Smooth muscle cell (in vitro differentiated cells): Measurements from ENCODE around the gene MYL4. TPM values are rescaled to one million over a fixed set of nuclear protein-coding genes. Genes with fewer than 3 reads are reported as not detected.

Experiments
- DNase-seq: peaks from one replicate; lab custom pipeline; 2025; ENCODE audit not compliant: unreplicated experiment; lab: John Stamatoyannopoulos, UW
- H2AFZ ChIP-seq: fragments of 200-600 bp; sonication (generic); 2 replicates; pipeline ENCODE4 v1.6.0; 2016; ENCODE audit warnings: antibody characterized with exemption, low read depth, mild to moderate bottlenecking
- H3F3A ChIP-seq: fragments of 200-600 bp; sonication (generic); 2 replicates; pipeline ENCODE4 v1.6.0; 2017; ENCODE audit warnings: antibody characterized with exemption, low read depth
- H3K27ac ChIP-seq: fragments of 200-600 bp; sonication (generic); 2 replicates; pipeline ENCODE4 v1.5.1; 2016; ENCODE audit warnings: low read depth, mild to moderate bottlenecking
- H3K27me3 ChIP-seq: fragments of 200-600 bp; sonication (generic); 2 replicates; pipeline ENCODE4 v1.6.1; 2016; ENCODE audit warnings: low read depth, mild to moderate bottlenecking
- H3K36me3 ChIP-seq: fragments of 200-600 bp; sonication (generic); 2 replicates; pipeline ENCODE4 v1.5.1; 2016; ENCODE audit warnings: low read depth
- H3K4me1 ChIP-seq: fragments of 200-600 bp; sonication (generic); 2 replicates; pipeline ENCODE4 v1.5.1; 2016; ENCODE audit warnings: low read depth
- H3K4me2 ChIP-seq: fragments of 200-600 bp; sonication (generic); 2 replicates; pipeline ENCODE4 v1.6.0; 2016; ENCODE audit warnings: mild to moderate bottlenecking
- H3K4me3 ChIP-seq: fragments of 200-600 bp; sonication (generic); 2 replicates; pipeline ENCODE4 v1.5.1; 2016; ENCODE audit warnings: mild to moderate bottlenecking
- H3K79me2 ChIP-seq: fragments of 200-600 bp; sonication (generic); 2 replicates; pipeline ENCODE4 v1.6.0; 2016; ENCODE audit warnings: low read depth, mild to moderate bottlenecking
- H3K9ac ChIP-seq: fragments of 200-600 bp; sonication (generic); 2 replicates; pipeline ENCODE4 v1.6.0; 2016; ENCODE audit warnings: low read depth
- H3K9me3 ChIP-seq: fragments of 200-600 bp; sonication (generic); replicated peaks from 2 replicates; pipeline ENCODE4 v1.5.1; 2016; ENCODE audit warnings: low read depth
- H4K20me1 ChIP-seq: fragments of 200-600 bp; sonication (generic); 2 replicates; pipeline ENCODE4 v1.6.0; 2016; ENCODE audit warnings: low read depth
- WGBS: methylation state at CpG from one replicate; pipeline ENCODE4 v1.1.7; 2016; ENCODE audit warnings: low lambda C conversion rate; 5-methylcytosine and 5-hydroxymethylcytosine counted together
- polyA plus RNA-seq: library from polyadenylated mRNA; unstranded; fragments of >200 nt; fragmentation: Nextera tagmentation; extraction: Ambion mirVana; gene quantifications from 2 replicates; pipeline ENCODE4 v1.2.1, GENCODE V29; 2016
- total RNA-seq: library from RNA; depleted of rRNA; stranded (reverse); fragments of >200 nt; gene quantifications from 2 replicates; pipeline ENCODE4 v1.2.3, GENCODE V29; 2014
- TF ChIP-seq, protein P1 (sequence below): fragments of 200-600 bp; sonication (generic); IDR thresholded peaks from 2 replicates; pipeline ENCODE4 v1.5.1; 2017; ENCODE audit warnings: borderline replicate concordance, mild to moderate bottlenecking, antibody characterized with exemption; ENCODE audit not compliant: insufficient read depth, poor library complexity, severe bottlenecking

Gene MYL4
- total and polyA plus RNA-seq, 2 experiments from 2014 or later, result 6.5 to 8.3 TPM

DNA sequence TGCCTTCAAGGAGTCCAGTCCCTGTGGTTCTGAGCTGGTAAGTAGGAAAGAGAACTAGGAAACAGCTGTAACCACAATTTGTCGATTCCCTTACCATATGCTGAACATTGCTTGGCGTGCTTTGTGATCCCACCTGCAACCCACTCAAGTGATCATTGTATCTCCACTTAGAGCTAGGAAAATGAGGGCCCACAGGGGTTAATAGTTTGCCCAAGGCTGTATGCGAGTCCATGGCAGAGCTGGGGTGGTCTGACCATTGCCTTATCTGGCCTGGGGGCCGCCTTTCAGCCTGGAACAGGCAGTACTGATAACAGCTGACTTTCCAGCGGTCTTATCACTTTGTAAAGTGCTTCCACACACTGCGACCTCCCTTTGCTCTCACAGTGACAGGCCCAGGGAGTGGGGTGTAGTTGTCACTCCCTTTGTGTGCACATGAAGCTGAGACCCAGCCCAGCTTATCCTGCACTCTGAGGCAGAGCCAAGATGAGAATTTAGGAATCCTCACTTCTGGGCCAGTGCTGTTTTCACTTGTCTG lies 9.8 kb downstream of the MYL4 start:
- Histone ChIP-seq H3F3A (no peaks in the 10 kb centered on the region), H3K27ac (no peak overlapping the region), H3K4me1 (no peaks in the 10 kb centered on the region)

DNA sequence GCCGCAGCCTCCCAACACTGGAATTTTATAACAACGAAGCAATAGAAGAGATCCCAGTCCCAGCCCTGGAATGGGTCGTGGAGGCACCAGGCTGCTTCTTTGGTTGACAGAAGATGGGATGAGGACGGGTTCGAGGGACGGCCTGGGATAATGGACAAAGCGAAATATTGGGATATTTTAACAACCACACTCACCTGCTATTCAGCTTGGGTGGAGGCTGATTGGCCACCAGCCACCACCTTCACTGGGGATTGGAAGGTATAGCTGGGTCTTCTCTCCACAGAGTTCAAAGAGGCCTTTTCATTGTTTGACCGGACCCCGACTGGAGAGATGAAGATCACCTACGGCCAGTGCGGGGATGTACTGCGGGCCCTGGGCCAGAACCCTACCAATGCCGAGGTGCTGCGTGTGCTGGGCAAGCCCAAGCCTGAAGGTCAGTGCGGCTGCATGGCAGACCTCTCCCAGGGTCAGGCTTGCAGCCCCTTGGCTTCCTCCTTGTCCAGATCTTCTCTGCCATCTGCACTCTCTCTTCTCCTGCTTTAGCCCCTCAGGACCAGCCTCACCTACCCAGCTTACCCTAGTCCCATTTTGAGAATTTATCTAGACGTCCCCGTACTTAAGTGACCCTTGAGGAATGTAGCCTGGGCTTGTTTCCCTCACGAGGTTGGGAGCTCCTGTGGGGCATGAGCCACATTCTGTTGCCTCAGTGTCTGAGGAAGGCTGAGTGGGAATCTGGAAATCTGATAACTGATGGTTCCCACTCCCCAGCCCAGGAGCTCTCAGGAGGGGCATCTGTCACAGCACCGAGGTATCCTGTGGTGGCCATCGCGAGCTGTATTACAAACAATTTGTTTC lies 10.7 kb downstream of the MYL4 start:
- no peak overlapping the region for H3K27ac ChIP-seq
- H3F3A ChIP-seq, result no peaks in the 10 kb centered on the region
- H3K9ac ChIP-seq, result no peak overlapping the region
- H3K4me1 ChIP-seq, result no peaks in the 10 kb centered on the region
- H3K4me3 ChIP-seq, result no peak overlapping the region
- H3K9me3 ChIP-seq, result no peaks in the 10 kb centered on the region
- H4K20me1 ChIP-seq, result no peaks in the 10 kb centered on the region
- TF ChIP-seq, protein P1, sequence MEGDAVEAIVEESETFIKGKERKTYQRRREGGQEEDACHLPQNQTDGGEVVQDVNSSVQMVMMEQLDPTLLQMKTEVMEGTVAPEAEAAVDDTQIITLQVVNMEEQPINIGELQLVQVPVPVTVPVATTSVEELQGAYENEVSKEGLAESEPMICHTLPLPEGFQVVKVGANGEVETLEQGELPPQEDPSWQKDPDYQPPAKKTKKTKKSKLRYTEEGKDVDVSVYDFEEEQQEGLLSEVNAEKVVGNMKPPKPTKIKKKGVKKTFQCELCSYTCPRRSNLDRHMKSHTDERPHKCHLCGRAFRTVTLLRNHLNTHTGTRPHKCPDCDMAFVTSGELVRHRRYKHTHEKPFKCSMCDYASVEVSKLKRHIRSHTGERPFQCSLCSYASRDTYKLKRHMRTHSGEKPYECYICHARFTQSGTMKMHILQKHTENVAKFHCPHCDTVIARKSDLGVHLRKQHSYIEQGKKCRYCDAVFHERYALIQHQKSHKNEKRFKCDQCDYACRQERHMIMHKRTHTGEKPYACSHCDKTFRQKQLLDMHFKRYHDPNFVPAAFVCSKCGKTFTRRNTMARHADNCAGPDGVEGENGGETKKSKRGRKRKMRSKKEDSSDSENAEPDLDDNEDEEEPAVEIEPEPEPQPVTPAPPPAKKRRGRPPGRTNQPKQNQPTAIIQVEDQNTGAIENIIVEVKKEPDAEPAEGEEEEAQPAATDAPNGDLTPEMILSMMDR, result no peak
- no peak overlapping the region for H3K4me2 ChIP-seq
- H3K27me3 ChIP-seq, result no peaks in the 10 kb centered on the region
- H3K79me2 ChIP-seq, result no peaks in the 10 kb centered on the region
- WGBS, result 84% methylated on average over 21 of the region's 21 CpGs
- no peak for DNase-seq
- H2AFZ ChIP-seq, result no peak overlapping the region
- no peaks in the 10 kb centered on the region for H3K36me3 ChIP-seq

More for the DNA sequence above, 9.8 kb downstream of the MYL4 start:
- Histone ChIP-seq H2AFZ (no peak overlapping the region), H3K36me3 (no peaks in the 10 kb centered on the region), H3K27me3 (no peaks in the 10 kb centered on the region), H3K4me2 (no peak overlapping the region), H3K79me2 (no peaks in the 10 kb centered on the region), H3K9me3 (no peaks in the 10 kb centered on the region), H3K4me3 (no peak overlapping the region), H3K9ac (no peak overlapping the region), H4K20me1 (no peaks in the 10 kb centered on the region)
- WGBS, result 39% methylated on average over 6 of the region's 6 CpGs
- TF ChIP-seq, protein P1, result no peak
- no peak for DNase-seq

DNA sequence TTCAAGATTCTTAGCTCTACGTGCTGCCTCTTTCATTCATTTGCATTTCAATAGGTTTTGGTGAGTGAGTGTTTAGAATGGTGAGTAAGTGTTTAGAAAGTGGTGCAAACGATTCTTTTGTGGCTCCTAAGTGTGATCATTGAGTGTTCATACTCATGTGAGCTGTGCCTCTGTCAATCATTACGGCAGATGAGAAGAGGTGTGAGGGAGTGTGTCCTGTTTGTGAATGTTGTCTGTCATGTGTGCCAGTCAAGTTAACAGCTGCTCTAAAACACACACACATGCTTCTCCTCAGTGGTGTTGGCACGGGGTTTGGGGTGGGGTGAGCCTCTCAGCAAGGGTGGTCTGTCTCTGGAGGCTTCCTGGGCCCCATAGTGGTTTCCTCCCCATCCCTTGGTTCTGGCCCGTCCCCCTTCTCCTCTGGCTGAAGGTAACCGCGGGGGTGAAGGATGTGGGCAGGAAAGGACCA lies 11.4 kb downstream of the MYL4 start:
- H4K20me1 ChIP-seq, result no peaks in the 10 kb centered on the region
- WGBS, result 73% methylated on average over 7 of the region's 7 CpGs
- DNase-seq, result no peak
- H3K4me2 ChIP-seq, result no peak overlapping the region
- no peaks in the 10 kb centered on the region for H3K36me3 ChIP-seq
- no peaks in the 10 kb centered on the region for H3F3A ChIP-seq
- no peaks in the 10 kb centered on the region for H3K9me3 ChIP-seq
- H3K9ac ChIP-seq, result no peak overlapping the region
- H3K79me2 ChIP-seq, result no peaks in the 10 kb centered on the region
- TF ChIP-seq, protein P1, result no peak
- H3K27ac ChIP-seq, result no peak overlapping the region
- no peaks in the 10 kb centered on the region for H3K4me1 ChIP-seq
- H3K4me3 ChIP-seq, result no peak overlapping the region
- no peak overlapping the region for H2AFZ ChIP-seq
- H3K27me3 ChIP-seq, result no peaks in the 10 kb centered on the region
